ENCODE data around the gene SEPTIN3.

DNA sequence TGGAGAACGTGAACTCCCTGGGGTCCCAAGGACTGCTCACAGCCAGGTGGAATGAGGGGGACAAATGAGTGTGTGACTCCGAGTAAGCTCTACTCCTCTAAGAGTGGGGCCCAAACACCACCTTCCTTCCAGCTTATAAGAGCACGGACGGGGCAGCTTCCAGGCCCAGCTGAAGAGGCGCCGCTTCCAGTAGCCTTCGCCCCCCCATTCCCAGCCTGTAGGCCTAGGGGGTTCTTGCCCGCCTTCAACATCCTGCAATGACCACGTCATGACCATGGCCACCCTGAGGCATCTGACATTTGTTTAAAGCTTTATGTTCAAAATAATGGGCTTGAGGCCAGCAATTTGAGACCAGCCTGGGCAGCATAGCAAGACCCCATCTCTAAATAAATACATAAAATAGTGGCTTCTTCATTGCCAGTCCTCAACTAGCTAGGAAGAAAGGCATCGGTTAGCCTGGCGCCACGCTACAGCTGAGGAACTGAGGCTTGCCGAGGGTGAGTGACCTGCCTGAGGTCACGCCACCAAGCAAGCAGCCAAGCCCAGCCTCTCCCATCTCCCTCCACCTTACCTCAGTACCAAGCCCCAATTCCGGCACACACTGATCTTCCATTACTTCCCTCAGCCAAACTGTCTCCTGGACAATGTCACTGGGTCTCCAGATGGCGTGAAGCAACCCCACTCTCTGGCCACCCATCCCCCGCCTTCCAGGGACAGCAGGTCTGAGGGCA is 34.8 kb upstream of the SEPTIN3 start:
- no peak for TF ChIP-seq EZH2 (IDR thresholded peaks at IDR 0.05; ENCODE audit: low read length, missing control alignments)
- TF ChIP-seq, protein P1, sequence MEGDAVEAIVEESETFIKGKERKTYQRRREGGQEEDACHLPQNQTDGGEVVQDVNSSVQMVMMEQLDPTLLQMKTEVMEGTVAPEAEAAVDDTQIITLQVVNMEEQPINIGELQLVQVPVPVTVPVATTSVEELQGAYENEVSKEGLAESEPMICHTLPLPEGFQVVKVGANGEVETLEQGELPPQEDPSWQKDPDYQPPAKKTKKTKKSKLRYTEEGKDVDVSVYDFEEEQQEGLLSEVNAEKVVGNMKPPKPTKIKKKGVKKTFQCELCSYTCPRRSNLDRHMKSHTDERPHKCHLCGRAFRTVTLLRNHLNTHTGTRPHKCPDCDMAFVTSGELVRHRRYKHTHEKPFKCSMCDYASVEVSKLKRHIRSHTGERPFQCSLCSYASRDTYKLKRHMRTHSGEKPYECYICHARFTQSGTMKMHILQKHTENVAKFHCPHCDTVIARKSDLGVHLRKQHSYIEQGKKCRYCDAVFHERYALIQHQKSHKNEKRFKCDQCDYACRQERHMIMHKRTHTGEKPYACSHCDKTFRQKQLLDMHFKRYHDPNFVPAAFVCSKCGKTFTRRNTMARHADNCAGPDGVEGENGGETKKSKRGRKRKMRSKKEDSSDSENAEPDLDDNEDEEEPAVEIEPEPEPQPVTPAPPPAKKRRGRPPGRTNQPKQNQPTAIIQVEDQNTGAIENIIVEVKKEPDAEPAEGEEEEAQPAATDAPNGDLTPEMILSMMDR (conservative IDR thresholded peaks at IDR 0.05 in 1 of 2, IDR thresholded peaks at IDR 0.05 in 1 of 2; ENCODE audit: low read depth in 1 of 2, low read length in 2 of 2): no peak
